Left lung (tissue), 10 donors: Measurements from ENCODE around the gene NANS. TPM values are rescaled to one million over a fixed set of nuclear protein-coding genes. Genes with fewer than 3 reads are reported as not detected.
"Not testable (repeated sequence)": the region's sequence is repeated elsewhere in the genome, so short reads cannot be mapped to it uniquely, and the experiment has no call there.

Experiments used
- ATAC-seq: fragments of 200-7000 bp; cut with Tn5 transposase; one replicate; pipeline ENCODE4 v1.9.1; 2020; ENCODE audit warnings: moderate library complexity
- DNase-seq, 4 donors: peaks; one replicate each; pipeline ENCODE4 v3.0.0-alpha.2; 2013 to 2020
- H3K27ac ChIP-seq, 2 donors: fragments of 200-600 bp; sonication (generic) in 1 of 2; one replicate each; pipeline versions ENCODE4 v1.5.0 to v1.8.0; 2020 to 2021
- H3K27me3 ChIP-seq, 2 donors: fragments of 200-600 bp; sonication (generic) in 1 of 2; one replicate each; pipeline versions ENCODE4 v1.5.0 to v1.8.0; 2020 to 2021
- H3K36me3 ChIP-seq, 2 donors: fragments of 200-600 bp; sonication (generic) in 1 of 2; one replicate each; pipeline versions ENCODE4 v1.5.0 to v1.8.0; 2020 to 2021
- H3K4me1 ChIP-seq, 2 donors: fragments of 200-600 bp; one replicate each; pipeline ENCODE4 v1.8.0; 2021
- H3K4me3 ChIP-seq, 2 donors: fragments of 200-600 bp; sonication (generic) in 1 of 2; one replicate each; pipeline versions ENCODE4 v1.5.0 to v1.8.0; 2020 to 2021; ENCODE audit warnings: mild to moderate bottlenecking in 1 of 2
- H3K9me3 ChIP-seq, 2 donors: fragments of 200-600 bp; sonication (generic) in 1 of 2; one replicate each; pipeline versions ENCODE4 v1.5.0 to v1.8.0; 2020 to 2021
- CTCF ChIP-seq, 2 donors: fragments of 200-600 bp; sonication (generic) in 1 of 2; IDR thresholded peaks; one replicate each; pipeline versions ENCODE4 v1.5.0 to v1.8.0; 2021; ENCODE audit warnings: antibody characterized with exemption in 2 of 2
- intact Hi-C, 2 donors: fragments of 100-400 bp; cut with DNase I; formaldehyde crosslinking; loops; one replicate each; pipeline versions ENCODE4 v1.11.2 to v1.14.2; 2022
- polyA plus RNA-seq, 6 donors: library from polyadenylated mRNA; unstranded; fragments of 120-200 nt; gene quantifications; one replicate each; pipeline ENCODE4 v1.2.1, GENCODE V29; 2013; ENCODE audit not compliant: insufficient read length in 6 of 6
- total RNA-seq, 2 donors: library from RNA; stranded (reverse); fragmentation: NEBNext Ultra II Directional; extraction: Animal tissue kit (Norgen Biotek cat#: 25700); gene quantifications; one replicate each; pipeline ENCODE4 v1.2.1, GENCODE V29; 2021
- donor health status: DM: no; HTN: yes; CAD: no.
- donor health status: DM: no; HTN: no; CAD: no.

The NANS gene
- total and polyA plus RNA-seq, 8 donors: 35.6 to 72.0 (median 40.4) TPM

- ATAC-seq (no peak), DNase-seq (no peak)
- Histone ChIP-seq H3K27me3 (no peaks in the 10 kb centered on the region), H3K4me1 (peaks cover 0 to 28% of the 10 kb centered on the region in 2 donors), H3K4me3 (no peak overlapping the region), H3K27ac (no peak overlapping the region), H3K9me3 (no peaks in the 10 kb centered on the region), H3K36me3 (peaks cover 3 to 77% of the 10 kb centered on the region in 2 donors)
- no peak for TF ChIP-seq CTCF (IDR thresholded peaks at IDR 0.05)
- intact Hi-C loops: no loop called here
These were observed 28.5 kb downstream of the NANS start for GRCh38 chr9:98085058-98085457.

GRCh38 chr9:98085944-98086343 is 29.4 kb downstream of the NANS start:
- intact Hi-C loops: no loop called here
- peaks cover 3 to 75% of the 10 kb centered on the region in 2 donors for H3K36me3 ChIP-seq
- H3K9me3 ChIP-seq: no peaks in the 10 kb centered on the region
- H3K27ac ChIP-seq: no peak overlapping the region
- H3K27me3 ChIP-seq: no peaks in the 10 kb centered on the region
- peaks cover 0 to 28% of the 10 kb centered on the region in 2 donors for H3K4me1 ChIP-seq
- no peak for TF ChIP-seq CTCF (IDR thresholded peaks at IDR 0.05)
- ATAC-seq (no peak), DNase-seq (no peak)
- H3K4me3 ChIP-seq: no peak overlapping the region

- Histone ChIP-seq H3K27me3 (no peaks in the 10 kb centered on the region), H3K27ac (no peak overlapping the region), H3K4me1 (peaks cover 0 to 22% of the 10 kb centered on the region in 2 donors), H3K4me3 (no peak overlapping the region), H3K36me3 (peaks cover 3 to 75% of the 10 kb centered on the region in 2 donors), H3K9me3 (no peaks in the 10 kb centered on the region)
- ATAC-seq (no peak), DNase-seq (no peak)
- intact Hi-C loops: no loop called here
- TF ChIP-seq CTCF (IDR thresholded peaks at IDR 0.05): no peak
These were observed 29.9 kb downstream of the NANS start for GRCh38 chr9:98086461-98086860.

GRCh38 chr9:98087420-98088354 is 31.2 kb downstream of the NANS start:
- peak; percentile 82 for ATAC-seq
- TF ChIP-seq CTCF (IDR thresholded peaks at IDR 0.05): no peak
- peak in 3 of 4 donors; percentile 64 to 85 (median 67) for DNase-seq
- no peaks in the 10 kb centered on the region for H3K9me3 ChIP-seq
- H3K4me1 ChIP-seq: peaks cover 0 to 15% of the 10 kb centered on the region in 2 donors
- H3K36me3 ChIP-seq: peaks cover 3 to 69% of the 10 kb centered on the region in 2 donors
- H3K27ac ChIP-seq: no peak overlapping the region
- intact Hi-C loops: no loop called here
- no peaks in the 10 kb centered on the region for H3K27me3 ChIP-seq
- peak overlapping the region; percentile 27 for H3K4me3 ChIP-seq

- H3K9me3 ChIP-seq, ATAC-seq, DNase-seq, intact Hi-C loops, H3K27ac ChIP-seq, H3K4me3 ChIP-seq, H3K27me3 ChIP-seq: not testable (repeated sequence)
- Histone ChIP-seq H3K4me1 (peaks cover 0 to 10% of the 10 kb centered on the region in 2 donors), H3K36me3 (peaks cover 0 to 70% of the 10 kb centered on the region in 2 donors)
These were observed 34.1 kb downstream of the NANS start for GRCh38 chr9:98090674-98091073.
